IMR-90 (cell line): Measurements from ENCODE around the gene CDC42BPA. TPM values are rescaled to one million over a fixed set of nuclear protein-coding genes. Genes with fewer than 3 reads are reported as not detected.

Source experiments
- ATAC-seq: fragments of 200-7000 bp; cut with Tn5 transposase; 2 replicates; pipeline ENCODE4 v1.9.1; 2020; ENCODE audit warnings: low read depth, mild to moderate bottlenecking, moderate library complexity
- BruUV-seq: library from RNA; stranded (reverse); fragments of 400-500 nt; replicated peaks from 2 replicates; lab custom pipeline; 2021; lab: Mats Ljungman, UMichigan
- CTCF ChIA-PET: fragments of 300-600 bp; formaldehyde crosslinking; extraction: SDS; loops from one replicate; lab custom pipeline; 2021; ENCODE audit warnings: antibody characterized with exemption; lab: Yijun Ruan, JAX
- POLR2A ChIA-PET: fragments of 300-600 bp; sonication (Branson Sonifier 250); formaldehyde crosslinking; loops from one replicate; lab custom pipeline; 2022; ENCODE audit warnings: antibody characterized with exemption; ENCODE audit not compliant: unreplicated experiment; lab: Charles Lee
- DNase-seq: peaks from one replicate; pipeline ENCODE4 v3.0.0; 2013
- H2AFZ ChIP-seq: replicated peaks from 2 replicates; pipeline ENCODE3; 2013; ENCODE audit warnings: low read length, mild to moderate bottlenecking; ENCODE audit not compliant: poor library complexity
- H2AK5ac ChIP-seq: 2 replicates; pipeline ENCODE4 v1.6.1; 2013; ENCODE audit warnings: low read depth, low read length, inconsistent platforms
- H2AK9ac ChIP-seq: replicated peaks from 2 replicates; pipeline ENCODE3; 2013; ENCODE audit warnings: mild to moderate bottlenecking, low read depth, low read length, moderate library complexity; ENCODE audit not compliant: poor library complexity
- H2BK120ac ChIP-seq: 2 replicates; pipeline ENCODE4 v1.6.1; 2013; ENCODE audit warnings: low read depth, low read length, inconsistent platforms
- H2BK15ac ChIP-seq: 3 replicates; pipeline ENCODE4 v1.6.1; 2013; ENCODE audit warnings: low read depth, low read length, inconsistent platforms
- H2BK20ac ChIP-seq: 2 replicates; pipeline ENCODE4 v1.6.1; 2013; ENCODE audit warnings: low read depth, mild to moderate bottlenecking, inconsistent platforms, low read length, moderate library complexity
- H2BK5ac ChIP-seq: 2 replicates; pipeline ENCODE4 v1.6.1; 2013; ENCODE audit warnings: mild to moderate bottlenecking, low read depth, low read length, inconsistent platforms; ENCODE audit not compliant: poor library complexity, severe bottlenecking
- H3K14ac ChIP-seq: replicated peaks from 2 replicates; pipeline ENCODE4 v1.6.1; 2013; ENCODE audit warnings: low read depth, low read length, inconsistent platforms
- H3K18ac ChIP-seq: 2 replicates; pipeline ENCODE4 v1.6.1; 2013; ENCODE audit warnings: low read depth, low read length, control low read depth
- H3K23ac ChIP-seq: 2 replicates; pipeline ENCODE4 v1.6.1; 2013; ENCODE audit warnings: low read depth, low read length, inconsistent platforms
- H3K27ac ChIP-seq: 2 replicates; pipeline ENCODE4 v1.5.1; 2013; ENCODE audit warnings: mild to moderate bottlenecking, control low read depth, low read length; ENCODE audit not compliant: insufficient read depth
- H3K27me3 ChIP-seq: 2 replicates; pipeline ENCODE4 v1.6.1; 2013; ENCODE audit warnings: low read length; ENCODE audit not compliant: control insufficient read depth, insufficient read depth
- H3K36me3 ChIP-seq: 2 replicates; pipeline ENCODE4 v1.6.1; 2013; ENCODE audit warnings: low read length, mixed read lengths; ENCODE audit not compliant: control insufficient read depth, insufficient read depth
- H3K4ac ChIP-seq: 2 replicates; pipeline ENCODE4 v1.6.1; 2013; ENCODE audit warnings: low read depth, low read length, inconsistent platforms
- H3K4me1 ChIP-seq: 2 replicates; pipeline ENCODE4 v1.6.1; 2013; ENCODE audit warnings: low read length, mixed read lengths; ENCODE audit not compliant: control insufficient read depth, insufficient read depth
- H3K4me2 ChIP-seq: 2 replicates; pipeline ENCODE4 v1.6.1; 2013; ENCODE audit warnings: low read depth, mild to moderate bottlenecking, control low read depth, low read length, moderate library complexity
- H3K4me3 ChIP-seq: 2 replicates; pipeline ENCODE4 v1.5.1; 2013; ENCODE audit warnings: low read depth, mild to moderate bottlenecking, control low read depth, low read length, moderate library complexity; ENCODE audit not compliant: insufficient read depth
- H3K56ac ChIP-seq: 2 replicates; pipeline ENCODE4 v1.6.1; 2013; ENCODE audit warnings: low read length, inconsistent platforms; ENCODE audit not compliant: insufficient read depth; ENCODE audit errors: extremely low read depth
- H3K79me1 ChIP-seq, 2 experiments: 2 replicates each; pipeline ENCODE4 v1.6.1; 2013; ENCODE audit warnings: low read length in 2 of 2, inconsistent platforms in 1 of 2, low read depth in 1 of 2
- H3K9ac ChIP-seq: 2 replicates; pipeline ENCODE4 v1.6.1; 2013; ENCODE audit warnings: low read depth, low read length, control low read depth
- H3K9me1 ChIP-seq: 2 replicates; pipeline ENCODE4 v1.6.1; 2013; ENCODE audit warnings: low read length, inconsistent platforms; ENCODE audit not compliant: insufficient read depth
- H3K9me3 ChIP-seq: 2 replicates; pipeline ENCODE4 v1.6.1; 2013; ENCODE audit warnings: low read length; ENCODE audit not compliant: control insufficient read depth, insufficient read depth
- H4K20me1 ChIP-seq: 2 replicates; pipeline ENCODE4 v1.6.1; 2013; ENCODE audit warnings: low read length, inconsistent platforms; ENCODE audit not compliant: insufficient read depth
- H4K5ac ChIP-seq: 2 replicates; pipeline ENCODE4 v1.6.1; 2013; ENCODE audit warnings: mild to moderate bottlenecking, low read depth, low read length, control low read depth
- H4K8ac ChIP-seq, 2 experiments: 2 replicates each; pipeline ENCODE4 v1.6.1; 2013; ENCODE audit warnings: low read depth in 2 of 2, low read length in 2 of 2, control low read depth in 1 of 2, inconsistent platforms in 1 of 2
- H4K91ac ChIP-seq: 2 replicates; pipeline ENCODE4 v1.6.1; 2013; ENCODE audit warnings: low read depth, low read length, inconsistent platforms; ENCODE audit not compliant: insufficient read depth
- BHLHE40 ChIP-seq: fragments of 150-350 bp; IDR thresholded peaks from 2 replicates; pipeline ENCODE4 v1.6.1; 2016; ENCODE audit warnings: mild to moderate bottlenecking, low read depth, low read length
- CEBPB ChIP-seq: IDR thresholded peaks from 2 replicates; pipeline ENCODE4 v1.6.1; 2012; ENCODE audit warnings: low read depth, low read length, improper control_type of control experiment
- CHD1 ChIP-seq: IDR thresholded peaks from 2 replicates; pipeline ENCODE4 v1.6.1; 2012; ENCODE audit warnings: low read depth, low read length, improper control_type of control experiment
- CTCF ChIP-seq: conservative IDR thresholded peaks from 2 replicates; pipeline ENCODE4 v1.5.1; 2012; ENCODE audit warnings: mild to moderate bottlenecking, low read depth, low read length, improper control_type of control experiment
- ELK1 ChIP-seq: fragments of 150-350 bp; IDR thresholded peaks from 2 replicates; pipeline ENCODE4 v1.6.1; 2016; ENCODE audit warnings: low read depth, mild to moderate bottlenecking, low read length, moderate library complexity, borderline replicate concordance
- FOS ChIP-seq: fragments of 150-350 bp; IDR thresholded peaks from 2 replicates; pipeline ENCODE4 v1.6.1; 2016; ENCODE audit warnings: low read depth, low read length
- MAFK ChIP-seq: IDR thresholded peaks from 2 replicates; pipeline ENCODE4 v1.6.1; 2012; ENCODE audit warnings: low read depth, low read length, improper control_type of control experiment
- MAZ ChIP-seq: IDR thresholded peaks from 2 replicates; pipeline ENCODE4 v1.6.1; 2012; ENCODE audit warnings: low read depth, mild to moderate bottlenecking, low read length, improper control_type of control experiment, moderate library complexity, borderline replicate concordance
- MXI1 ChIP-seq: IDR thresholded peaks from 2 replicates; pipeline ENCODE4 v1.6.1; 2012; ENCODE audit warnings: low read depth, mild to moderate bottlenecking, low read length, moderate library complexity, borderline replicate concordance
- NFE2L2 ChIP-seq: fragments of 150-350 bp; IDR thresholded peaks from 2 replicates; pipeline ENCODE4 v1.6.1; 2016; ENCODE audit warnings: low read depth, mild to moderate bottlenecking, low read length
- POLR2A ChIP-seq: IDR thresholded peaks from 2 replicates; pipeline ENCODE4 v1.6.1; 2012; ENCODE audit warnings: mild to moderate bottlenecking, low read depth, low read length
- RAD21 ChIP-seq: IDR thresholded peaks from 2 replicates; pipeline ENCODE4 v1.6.1; 2012; ENCODE audit warnings: low read length, improper control_type of control experiment
- RCOR1 ChIP-seq: IDR thresholded peaks from 2 replicates; pipeline ENCODE4 v1.6.1; 2012; ENCODE audit warnings: mild to moderate bottlenecking, low read length, improper control_type of control experiment; ENCODE audit not compliant: insufficient replicate concordance
- RFX5 ChIP-seq: IDR thresholded peaks from 2 replicates; pipeline ENCODE4 v1.8.0; 2012; ENCODE audit warnings: low read depth, mild to moderate bottlenecking, low read length, moderate library complexity
- SMC3 ChIP-seq: fragments of 150-350 bp; IDR thresholded peaks from 2 replicates; pipeline ENCODE4 v1.6.1; 2016; ENCODE audit warnings: low read depth, mild to moderate bottlenecking, antibody characterized with exemption, low read length, moderate library complexity
- USF2 ChIP-seq: fragments of 150-350 bp; IDR thresholded peaks from 2 replicates; pipeline ENCODE4 v1.6.1; 2017; ENCODE audit warnings: mild to moderate bottlenecking, antibody characterized with exemption, low read length, low read depth
- WGBS, 2 experiments: methylation state at CpG; one replicate each; pipeline versions ENCODE4 v1.1.5 to v1.1.7; 2013; ENCODE audit warnings: missing lambda C conversion rate in 2 of 2; ENCODE audit not compliant: insufficient read length in 1 of 2; ENCODE audit errors: extremely low coverage in 2 of 2; 5-methylcytosine and 5-hydroxymethylcytosine counted together
- dilution Hi-C: fragments of 300-500 bp; cut with HindIII; formaldehyde crosslinking; loops from one replicate; pipeline ENCODE4 v1.14.3; 2018; ENCODE audit warnings: low sequenced_read_pairs; ENCODE audit not compliant: unreplicated experiment
- in situ Hi-C: fragments of 300-500 bp; cut with MboI; formaldehyde crosslinking; loops from 3 replicates; pipeline ENCODE4 v1.14.3; 2019; ENCODE audit warnings: low sequenced_read_pairs, inconsistent platforms, mixed read lengths
- intact Hi-C: fragments of 100-400 bp; cut with micrococcal nuclease; formaldehyde crosslinking; loops from 2 replicates; pipeline ENCODE4 v1.10.0; 2022
- polyA plus RNA-seq, 3 experiments: library from polyadenylated mRNA; depleted of rRNA; stranded (reverse); fragments of >200 nt; gene quantifications; 2 replicates each; pipeline ENCODE4 v1.2.3, GENCODE V29; 2012; ENCODE audit warnings: low replicate concordance in 1 of 3
- total RNA-seq: library from RNA; depleted of rRNA; stranded (reverse); fragments of >200 nt; gene quantifications from 2 replicates; pipeline ENCODE4 v1.2.3, GENCODE V29; 2012

The CDC42BPA gene
- total and polyA plus RNA-seq, 2 of the 4 experiments (the other 2 are of a cell fraction), result 9.4 to 27.8 TPM

- Histone ChIP-seq H2AK9ac (no peak overlapping the region), H3K56ac (no peak overlapping the region), H3K9me3 (no peaks in the 10 kb centered on the region), H4K20me1 (peaks cover 4% of the 10 kb centered on the region; the same call in 1 of the 2 replicates), H2AFZ (no peak overlapping the region), H4K91ac (no peak overlapping the region), H3K36me3 (peaks cover 2% of the 10 kb centered on the region; the same call in 1 of the 2 replicates), H2BK20ac (no peak overlapping the region), H3K4me3 (no peak overlapping the region), H3K9me1 (no peaks in the 10 kb centered on the region; the same call in 1 of the 2 replicates), H2BK5ac (peak overlapping the region; percentile 54), H2BK120ac (no peak overlapping the region), H4K8ac (no peak overlapping the region), H3K79me1 (peaks cover 13 to 15% of the 10 kb centered on the region in 2 experiments), H3K4me1 (no peaks in the 10 kb centered on the region), H4K5ac (no peak overlapping the region), H3K4me2 (peak overlapping the region; percentile 57; the same call in 1 of the 2 replicates), H3K27ac (no peak overlapping the region), H2BK15ac (no peak overlapping the region), H2AK5ac (no peak overlapping the region), H3K9ac (no peak overlapping the region), H3K18ac (no peak overlapping the region), H3K27me3 (no peaks in the 10 kb centered on the region), H3K4ac (no peak overlapping the region), H3K23ac (no peak overlapping the region), H3K14ac (no peak overlapping the region)
- no CpG with 5 or more reads among the region's 2 CpGs for WGBS, 2 experiments
- CTCF ChIA-PET, result no interaction called here
- ATAC-seq (peak; percentile 98), DNase-seq (peak; percentile 98)
- no TSS peak for BruUV-seq
- in situ Hi-C loops, result no loop called here
- intact Hi-C loops, result loop anchor here (2.0 to 5.0 kb wide), 2 partner anchors 65 to 125 kb away; no protein-coding TSS in a partner anchor
- dilution Hi-C loops, result no loop called here
- POLR2A ChIA-PET, result no interaction called here
- TF ChIP-seq MAFK (peak; percentile 98), NFE2L2 (peak; percentile 79), CEBPB (peak; percentile 22; the same call in 1 of the 2 replicates), POLR2A (no peak), USF2 (no peak), SMC3 (no peak), MAZ (no peak), CTCF (no peak), CHD1 (no peak), BHLHE40 (peak; percentile 35; the same call in 1 of the 2 replicates), MXI1 (no peak), FOS (peak; percentile 51; the same call in 1 of the 2 replicates), RCOR1 (peak; percentile 62), RAD21 (no peak), ELK1 (no peak), RFX5 (no peak)
These were observed 126.1 kb downstream of the CDC42BPA start for GRCh38 chr1:227192163-227192562.
